Body of pancreas (tissue), 4 donors: ENCODE measurements around the gene SYNJ2.

Experiments
- CTCF ChIP-seq, 7 experiments: fragments of 450-650 bp in 4 of 7; fragments of 200-600 bp in 3 of 7; sonication (generic) in 3 of 7; IDR thresholded peaks; one replicate each; pipeline ENCODE4 v1.5.1; 2016 to 2019; ENCODE audit warnings: antibody characterized with exemption in 7 of 7
- POLR2A ChIP-seq, 3 donors: fragments of 450-650 bp; IDR thresholded peaks; one replicate each; pipeline ENCODE4 v1.6.1; 2016; ENCODE audit warnings: antibody characterized with exemption in 3 of 3, mild to moderate bottlenecking in 2 of 3

GRCh38 chr6:158068893-158069799, 87.5 kb downstream of the SYNJ2 start:
- TF ChIP-seq POLR2A (IDR thresholded peaks at IDR 0.05) (no peak), CTCF (IDR thresholded peaks at IDR 0.05) (no peak)
